Fibroblast of gingiva (primary cell): Measurements from ENCODE around the gene HYCC1.
A peak's percentile ranks its signal among the peaks of the same experiment; 100 is the strongest.

Experiments
- DNase-seq: peaks from one replicate; pipeline ENCODE4 v3.0.0-alpha.2; 2011; ENCODE audit warnings: low read depth

HYCC1 gene

GRCh38 chr7:23016345-23017253 lies 2.7 kb upstream of the HYCC1 start:
- DNase-seq = no peak

- no peak for DNase-seq
These were observed 751 bp upstream of the HYCC1 start for GRCh38 chr7:23014681-23015080.

- no peak for DNase-seq
These were observed 819 bp downstream of the HYCC1 start for GRCh38 chr7:23012908-23013714.

- DNase-seq = no peak
These were observed 1.7 kb downstream of the HYCC1 start for GRCh38 chr7:23012186-23012585.

GRCh38 chr7:23011222-23011924 lies 2.6 kb downstream of the HYCC1 start:
- DNase-seq = no peak

GRCh38 chr7:23009303-23009702 lies 4.6 kb downstream of the HYCC1 start:
- no peak for DNase-seq

DNA sequence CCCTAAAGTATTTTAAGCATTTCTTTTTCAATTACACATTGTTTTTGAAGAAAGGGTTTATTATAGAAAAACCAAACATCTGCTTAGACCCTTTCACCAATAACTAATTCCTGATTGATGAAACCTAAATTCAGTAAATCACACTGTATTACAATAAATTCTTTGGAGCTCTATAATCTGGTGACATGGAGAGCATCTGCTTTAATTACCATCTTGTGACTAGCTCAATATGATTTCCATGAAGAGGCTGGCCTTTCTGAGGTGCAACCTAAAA lies 9.7 kb downstream of the HYCC1 start:
- no peak for DNase-seq

- no peak for DNase-seq
These were observed 10.3 kb downstream of the HYCC1 start for GRCh38 chr7:23003505-23004246.

- no peak for DNase-seq
These were observed 11.2 kb downstream of the HYCC1 start for GRCh38 chr7:23002698-23003097.

- no peak for DNase-seq
These were observed 12.3 kb downstream of the HYCC1 start for GRCh38 chr7:23001610-23002009.

- DNase-seq = no peak
These were observed 13.2 kb downstream of the HYCC1 start for GRCh38 chr7:23000597-23001360.

DNA sequence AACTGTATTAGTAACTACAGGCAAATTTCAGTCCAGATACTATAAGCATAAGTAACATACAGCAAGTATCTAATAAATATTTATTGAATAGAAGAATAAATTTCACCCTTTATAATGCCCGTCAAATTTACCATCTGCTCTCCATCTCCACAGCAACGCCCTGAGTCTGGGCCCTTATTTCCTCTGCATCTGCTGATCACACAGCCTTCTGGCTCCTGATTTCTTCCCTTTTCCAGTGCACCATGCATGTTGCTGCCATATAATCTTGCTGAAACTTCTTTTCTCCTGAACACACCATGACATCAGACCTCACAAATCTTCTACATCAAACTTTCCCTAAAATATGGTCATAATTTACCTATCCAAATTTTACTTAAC lies 15.4 kb downstream of the HYCC1 start:
- no peak for DNase-seq

DNA sequence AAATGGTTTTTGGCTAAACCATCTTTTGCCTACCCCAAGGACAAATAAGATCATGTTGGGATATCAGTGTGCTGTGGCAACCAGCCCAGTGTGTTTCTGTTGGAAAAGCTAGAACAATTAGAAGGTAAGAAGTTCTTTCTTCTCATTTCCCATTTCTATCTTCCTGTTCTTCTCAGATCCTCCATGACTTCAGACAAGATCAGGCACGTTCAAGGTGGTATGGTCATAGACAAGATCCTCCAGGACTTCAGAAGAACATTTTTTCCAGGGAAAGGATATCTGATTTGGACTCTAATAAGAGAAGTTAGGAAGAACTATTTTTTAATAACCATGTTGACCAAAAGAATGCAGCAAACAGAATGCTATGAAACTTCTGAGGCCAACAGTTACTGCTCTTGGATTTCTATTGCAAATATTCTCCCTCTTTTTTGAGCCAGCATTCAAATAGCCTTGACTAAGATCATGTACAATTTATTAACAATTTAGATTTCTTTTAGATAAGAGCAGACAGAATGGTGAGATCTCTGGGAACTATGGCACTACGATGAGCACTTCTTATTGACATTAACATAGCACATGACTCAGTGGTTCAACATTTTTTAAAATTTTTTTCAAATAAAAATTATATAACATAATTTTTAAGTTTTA lies 15.9 kb downstream of the HYCC1 start:
- no peak for DNase-seq

GRCh38 chr7:22996470-22996869 lies 17.5 kb downstream of the HYCC1 start:
- DNase-seq = no peak

DNA sequence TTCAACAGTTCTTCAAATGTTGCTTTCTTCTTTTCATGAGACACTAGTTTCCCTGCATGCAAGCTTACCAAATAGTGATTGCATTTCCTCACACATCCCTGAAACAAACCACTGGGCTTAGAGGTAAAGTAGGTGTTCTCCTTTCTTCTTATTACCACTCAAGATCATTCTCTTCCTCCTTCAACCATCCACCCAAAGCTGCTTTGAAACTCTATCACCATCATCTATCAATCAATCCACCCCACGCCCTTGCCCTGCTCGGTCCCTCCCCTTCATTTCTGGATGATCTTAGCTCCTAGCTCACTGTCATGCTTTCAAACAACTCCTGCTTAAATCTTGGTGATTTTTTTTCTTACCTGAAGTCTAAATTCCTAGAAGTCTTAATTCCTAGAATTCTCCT lies 18.9 kb downstream of the HYCC1 start:
- DNase-seq = no peak

DNA sequence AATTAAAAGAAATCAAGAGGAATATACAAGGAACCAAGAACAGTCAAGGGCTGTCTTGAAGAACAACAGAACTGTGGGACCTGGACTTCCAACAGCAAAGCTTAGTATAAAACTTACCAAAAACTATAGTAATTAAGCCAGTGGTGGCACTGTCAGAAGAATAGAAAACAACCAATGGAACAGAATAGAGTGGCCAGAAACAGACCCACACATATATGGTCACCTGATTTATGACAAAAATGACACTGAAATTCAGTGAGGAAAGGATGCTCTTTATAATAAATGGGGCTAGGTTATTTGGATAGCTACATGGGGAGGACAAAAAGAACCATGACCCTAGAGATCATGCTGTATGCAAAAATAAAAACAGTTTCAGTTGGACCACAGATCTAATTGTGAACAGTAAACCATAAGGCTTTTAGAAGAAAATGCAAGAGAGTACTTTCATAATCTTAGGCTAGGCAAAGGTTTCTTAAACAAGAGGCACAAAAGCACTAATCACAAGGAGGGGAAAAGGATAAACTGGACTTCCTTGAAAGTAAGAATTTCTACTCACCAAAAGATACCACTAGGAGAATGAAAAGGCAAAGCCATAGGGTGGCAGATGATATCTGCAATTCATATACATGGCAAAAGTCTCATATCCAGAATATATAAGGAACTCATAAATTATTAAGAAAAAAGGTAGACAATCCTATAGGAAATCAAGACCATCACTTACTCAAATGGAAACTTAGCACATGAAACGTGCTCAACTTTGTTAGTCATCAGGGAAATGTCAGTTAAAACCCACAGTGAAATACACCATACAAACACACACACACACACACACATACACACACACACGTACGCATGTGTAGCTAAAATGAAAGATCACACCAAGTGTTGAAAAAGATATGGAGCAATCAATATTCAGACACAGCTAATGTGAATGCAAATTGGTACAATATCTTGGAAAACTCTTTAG lies 20.8 kb downstream of the HYCC1 start:
- no peak for DNase-seq

GRCh38 chr7:22990588-22990949 lies 23.4 kb downstream of the HYCC1 start:
- DNase-seq = peak; percentile 40

- DNase-seq = no peak
These were observed 24.0 kb downstream of the HYCC1 start for GRCh38 chr7:22989643-22990587.

- DNase-seq = no peak
These were observed 28.5 kb downstream of the HYCC1 start for GRCh38 chr7:22985436-22985835.
